A549 (cell line): Measurements from ENCODE around the gene NEIL3.

ENCODE experiments used
- CTCF ChIP-seq: fragments of >200 bp; sonication (Bioruptor Twin); formaldehyde crosslinking; IDR thresholded peaks from 3 replicates; pipeline ENCODE4 v1.5.1; 2016
- EP300 ChIP-seq, 2 experiments: fragments of >200 bp; sonication (Bioruptor Twin); formaldehyde crosslinking; IDR thresholded peaks; 2 replicates in 1 of 2; 3 replicates in 1 of 2; pipeline ENCODE4 v1.6.1; 2016 to 2017
- FOSL2 ChIP-seq, 2 experiments: fragments of 450-650 bp in 1 of 2; fragments of >200 bp in 1 of 2; sonication (Bioruptor Twin) in 1 of 2; formaldehyde crosslinking; IDR thresholded peaks; 2 replicates each; pipeline versions ENCODE4 v1.5.0 to v1.6.1; 2016 to 2020; ENCODE audit warnings: mild to moderate bottlenecking in 1 of 2, moderate library complexity in 1 of 2
- HMGXB4 ChIP-seq: fragments of 250-450 bp; sonication (Bioruptor Pico); IDR thresholded peaks from 2 replicates; pipeline ENCODE4 v1.5.0; 2021; ENCODE audit warnings: mild to moderate bottlenecking, moderate library complexity, borderline replicate concordance
- POLR2A ChIP-seq: IDR thresholded peaks from 2 replicates; pipeline ENCODE4 v1.6.1; 2012; ENCODE audit warnings: mild to moderate bottlenecking, low read length
- REST ChIP-seq: fragments of 200-600 bp; sonication (generic); IDR thresholded peaks from 2 replicates; pipeline ENCODE4 v1.6.1; 2016; ENCODE audit warnings: antibody characterized with exemption, mild to moderate bottlenecking, moderate library complexity
- USF2 ChIP-seq: fragments of 450-650 bp; IDR thresholded peaks from 2 replicates; pipeline ENCODE4 v1.6.1; 2014; ENCODE audit warnings: antibody characterized with exemption

- TF ChIP-seq CTCF: no peak
- no peak for TF ChIP-seq REST
- TF ChIP-seq HMGXB4 (CRISPR knock-in tag): no peak
- no peak for TF ChIP-seq POLR2A
- TF ChIP-seq USF2: no peak
- no peak for TF ChIP-seq FOSL2 (IDR thresholded peaks at IDR 0.05)
- TF ChIP-seq FOSL2 (CRISPR knock-in tag; IDR thresholded peaks at IDR 0.05): no peak
- no peak for TF ChIP-seq EP300 (IDR thresholded peaks at IDR 0.05)
Measured at GRCh38 chr4:177297785-177298391, 11.8 kb upstream of the NEIL3 start.
